ENCODE results near the gene ADCY7. TPM values are rescaled to one million over a fixed set of nuclear protein-coding genes. Genes with fewer than 3 reads are reported as not detected.

ADCY7 gene
- total and polyA plus RNA-seq, 9 of the 15 experiments (the other 6 are each of a cell fraction or from before 2014, with no cell fraction given) = 2.3 to 108 (median 28.6) TPM

- intact Hi-C loops (cut with micrococcal nuclease) = no loop called here
- Histone ChIP-seq H3K36me3 (ENCODE audit: control insufficient read depth, insufficient read depth, low read length) (peaks cover 63% of the 10 kb centered on the region), H3K9me1 (ENCODE audit: control insufficient read depth, insufficient read depth, low read length) (no peaks in the 10 kb centered on the region), H2AFZ (ENCODE audit: low read depth, low read length) (no peak overlapping the region), H3K4me3 (no peak overlapping the region), H4K20me1 (replicated peaks; ENCODE audit: control insufficient read depth, insufficient read depth, low read length) (peaks cover 3% of the 10 kb centered on the region; the same call in 1 of the 2 replicates), H3K27ac (ENCODE audit: extremely low read depth, low read depth, low read length) (no peak overlapping the region), H3K27me3 (ENCODE audit: control insufficient read depth in 2 of 2, insufficient read depth in 2 of 2, low read length in 2 of 2) (no peaks in the 10 kb centered on the region), H3K9ac (ENCODE audit: insufficient read depth in 1 of 2, low read depth in 2 of 2, low read length in 2 of 2) (no peak overlapping the region), H3K9me3 (replicated peaks; ENCODE audit: control insufficient read depth, insufficient read depth, low read depth, low read length) (no peaks in the 10 kb centered on the region), H3K4me2 (ENCODE audit: insufficient read depth, low read length) (no peak overlapping the region), H3K79me2 (ENCODE audit: control insufficient read depth, insufficient read depth, low read length) (no peaks in the 10 kb centered on the region), H3K4me1 (replicated peaks in 1 of 2; ENCODE audit: control insufficient read depth in 2 of 2, insufficient read depth in 2 of 2, low read length in 2 of 2) (peaks cover 3 to 14% of the 10 kb centered on the region in 2 experiments; a peak in 4 of 5 replicates)
- in situ Hi-C loops (cut with MboI) = no loop called here
- CTCF ChIA-PET (ENCODE audit: low intra/inter-chr PET ratio) = no interaction called here
- POLR2A ChIA-PET = interaction anchor here (1.7 to 2.6 kb wide), 2 partner anchors 13 to 14 kb away, joined by 8 to 10 read pairs; no protein-coding TSS in a partner anchor
- DNase-seq (ENCODE audit: extremely low read depth in 1 of 4, low spot score in 3 of 4) = no peak
- ATAC-seq = no peak
- FAIRE-seq = no peak
- WGBS (ENCODE audit: insufficient coverage, low coverage, missing lambda C conversion rate) = 100% methylated on average over 2 of the region's 2 CpGs
- no TSS peak for BruUV-seq (replicated peaks)
- TF ChIP-seq ZBTB49 (CRISPR knock-in tag; IDR thresholded peaks at IDR 0.05; ENCODE audit: borderline replicate concordance) = no peak
- no peak for TF ChIP-seq FIP1L1 (IDR thresholded peaks at IDR 0.05; ENCODE audit: low read depth, low read length, poor library complexity, severe bottlenecking)
- no peak for TF ChIP-seq ZNF830 (CRISPR knock-in tag; IDR thresholded peaks at IDR 0.05)
- TF ChIP-seq MAFK (IDR thresholded peaks at IDR 0.05; ENCODE audit: low read length) = no peak
- no peak for TF ChIP-seq ZNF561 (CRISPR knock-in tag; conservative IDR thresholded peaks at IDR 0.05)
- TF ChIP-seq POLR3G (IDR thresholded peaks at IDR 0.05; ENCODE audit: extremely low read depth, insufficient read length, insufficient replicate concordance) = no peak
- no peak for TF ChIP-seq KDM1A (IDR thresholded peaks at IDR 0.05)
- no peak for TF ChIP-seq HEY1 (CRISPR knock-in tag; IDR thresholded peaks at IDR 0.05; ENCODE audit: borderline replicate concordance)
- no peak for TF ChIP-seq SRF (CRISPR knock-in tag; IDR thresholded peaks at IDR 0.05)
- TF ChIP-seq, protein P1, sequence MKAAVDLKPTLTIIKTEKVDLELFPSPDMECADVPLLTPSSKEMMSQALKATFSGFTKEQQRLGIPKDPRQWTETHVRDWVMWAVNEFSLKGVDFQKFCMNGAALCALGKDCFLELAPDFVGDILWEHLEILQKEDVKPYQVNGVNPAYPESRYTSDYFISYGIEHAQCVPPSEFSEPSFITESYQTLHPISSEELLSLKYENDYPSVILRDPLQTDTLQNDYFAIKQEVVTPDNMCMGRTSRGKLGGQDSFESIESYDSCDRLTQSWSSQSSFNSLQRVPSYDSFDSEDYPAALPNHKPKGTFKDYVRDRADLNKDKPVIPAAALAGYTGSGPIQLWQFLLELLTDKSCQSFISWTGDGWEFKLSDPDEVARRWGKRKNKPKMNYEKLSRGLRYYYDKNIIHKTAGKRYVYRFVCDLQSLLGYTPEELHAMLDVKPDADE (conservative IDR thresholded peaks at IDR 0.05; ENCODE audit: control insufficient read depth, low read depth, low read length) = no peak
- no peak for TF ChIP-seq ZNF41 (CRISPR knock-in tag; conservative IDR thresholded peaks at IDR 0.05)
- no peak for TF ChIP-seq ETS2 (tag; IDR thresholded peaks at IDR 0.05; ENCODE audit: borderline replicate concordance, poor library complexity, severe bottlenecking)
- no peak for TF ChIP-seq RBM34 (IDR thresholded peaks at IDR 0.05; ENCODE audit: borderline replicate concordance, insufficient read depth, low read length)
- no peak for TF ChIP-seq ZNF79 (CRISPR knock-in tag; IDR thresholded peaks at IDR 0.05; ENCODE audit: low read depth)
Measured at GRCh38 chr16:50340578-50340977, 74.2 kb downstream of the ADCY7 start.
